Measurements from ENCODE around the gene LRRC47. TPM values are rescaled to one million over a fixed set of nuclear protein-coding genes. Genes with fewer than 3 reads are reported as not detected.

Gene LRRC47
- total RNA-seq, 6 experiments from 2014 or later, result 39.1 to 51.0 (median 45.2) TPM

DNA sequence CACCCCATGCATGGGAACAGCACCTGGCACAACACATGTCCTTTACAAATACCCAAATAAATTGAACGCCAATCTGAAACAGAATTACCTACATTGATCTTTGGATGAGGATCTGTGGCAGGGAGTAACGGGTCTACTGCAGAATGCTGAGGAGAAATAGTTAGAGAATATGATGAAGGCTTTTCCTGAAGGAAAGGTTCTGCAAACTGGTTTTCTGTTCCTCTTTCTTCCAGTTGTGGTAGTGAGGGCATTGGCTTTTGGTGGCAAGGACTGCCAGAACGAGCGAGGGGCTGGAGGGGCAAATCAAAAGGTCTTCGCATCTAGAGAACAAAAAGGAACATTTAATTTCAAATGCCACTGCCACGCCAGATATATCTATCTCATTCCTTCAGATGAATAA lies 40.9 kb upstream of the LRRC47 start:
- Mint-ChIP-seq H3K4me1 (ENCODE audit: low read depth) (peaks cover 5% of the 10 kb centered on the region), H3K4me3 (no peak overlapping the region), H3K9me3 (peaks cover 15% of the 10 kb centered on the region), H3K27me3 (ENCODE audit: insufficient read depth) (no peaks in the 10 kb centered on the region), H3K36me3 (ENCODE audit: low read depth) (peaks cover 70% of the 10 kb centered on the region), H3K27ac (no peak overlapping the region)
- TF ChIP-seq, protein P1, sequence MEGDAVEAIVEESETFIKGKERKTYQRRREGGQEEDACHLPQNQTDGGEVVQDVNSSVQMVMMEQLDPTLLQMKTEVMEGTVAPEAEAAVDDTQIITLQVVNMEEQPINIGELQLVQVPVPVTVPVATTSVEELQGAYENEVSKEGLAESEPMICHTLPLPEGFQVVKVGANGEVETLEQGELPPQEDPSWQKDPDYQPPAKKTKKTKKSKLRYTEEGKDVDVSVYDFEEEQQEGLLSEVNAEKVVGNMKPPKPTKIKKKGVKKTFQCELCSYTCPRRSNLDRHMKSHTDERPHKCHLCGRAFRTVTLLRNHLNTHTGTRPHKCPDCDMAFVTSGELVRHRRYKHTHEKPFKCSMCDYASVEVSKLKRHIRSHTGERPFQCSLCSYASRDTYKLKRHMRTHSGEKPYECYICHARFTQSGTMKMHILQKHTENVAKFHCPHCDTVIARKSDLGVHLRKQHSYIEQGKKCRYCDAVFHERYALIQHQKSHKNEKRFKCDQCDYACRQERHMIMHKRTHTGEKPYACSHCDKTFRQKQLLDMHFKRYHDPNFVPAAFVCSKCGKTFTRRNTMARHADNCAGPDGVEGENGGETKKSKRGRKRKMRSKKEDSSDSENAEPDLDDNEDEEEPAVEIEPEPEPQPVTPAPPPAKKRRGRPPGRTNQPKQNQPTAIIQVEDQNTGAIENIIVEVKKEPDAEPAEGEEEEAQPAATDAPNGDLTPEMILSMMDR (IDR thresholded peaks at IDR 0.05), result no peak
- DNase-seq, result no peak

DNA sequence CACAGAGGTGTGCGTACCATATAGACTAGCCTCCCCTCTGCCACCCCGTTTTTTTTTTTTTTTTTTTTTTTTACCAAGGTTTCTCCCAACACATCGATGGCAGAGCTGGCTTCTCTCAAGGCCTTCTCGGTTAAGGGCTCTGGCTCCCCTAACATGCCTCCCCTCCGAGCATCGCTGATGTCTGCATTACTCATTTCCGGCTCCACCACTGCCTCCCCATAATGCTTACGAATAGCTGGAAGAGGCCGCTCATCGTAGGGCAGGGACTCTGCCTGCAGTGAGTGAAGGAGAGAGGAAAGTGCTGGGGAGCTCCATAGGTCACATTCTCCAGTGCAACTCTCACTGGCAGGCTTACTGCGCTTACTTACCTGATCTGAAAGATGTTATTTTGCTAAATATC lies 40.1 kb upstream of the LRRC47 start:
- no peak overlapping the region for H3K27ac Mint-ChIP-seq
- no peak overlapping the region for H3K4me3 Mint-ChIP-seq
- H3K4me1 Mint-ChIP-seq (ENCODE audit: low read depth), result peaks cover 12% of the 10 kb centered on the region
- TF ChIP-seq, protein P1 (IDR thresholded peaks at IDR 0.05), result no peak
- peaks cover 15% of the 10 kb centered on the region for H3K9me3 Mint-ChIP-seq
- DNase-seq, result no peak
- H3K36me3 Mint-ChIP-seq (ENCODE audit: low read depth), result peaks cover 70% of the 10 kb centered on the region
- H3K27me3 Mint-ChIP-seq (ENCODE audit: insufficient read depth), result no peaks in the 10 kb centered on the region

DNA sequence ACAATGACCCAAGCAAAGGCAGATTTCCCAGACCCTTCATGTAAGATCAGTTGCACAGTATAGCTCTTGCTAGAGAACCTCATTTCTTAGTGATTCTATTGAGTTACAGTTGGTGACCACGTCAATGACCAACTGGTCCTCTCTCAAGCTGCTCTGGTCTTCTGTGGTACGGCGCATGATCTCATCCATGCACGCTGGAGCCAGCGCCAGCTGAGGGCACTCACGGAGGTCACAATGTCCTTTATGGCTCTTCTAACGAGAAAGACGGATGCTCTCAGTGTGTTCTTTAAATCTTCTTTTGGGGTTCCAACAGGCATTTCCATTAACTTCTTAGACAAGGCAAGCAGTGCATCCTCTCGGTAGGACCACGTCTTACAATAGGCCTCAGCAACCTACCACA lies 38.4 kb upstream of the LRRC47 start:
- Mint-ChIP-seq H3K27me3 (ENCODE audit: insufficient read depth) (no peaks in the 10 kb centered on the region), H3K9me3 (peaks cover 15% of the 10 kb centered on the region), H3K36me3 (ENCODE audit: low read depth) (peaks cover 64% of the 10 kb centered on the region), H3K27ac (no peak overlapping the region), H3K4me3 (no peak overlapping the region), H3K4me1 (ENCODE audit: low read depth) (peaks cover 20% of the 10 kb centered on the region)
- TF ChIP-seq, protein P1 (IDR thresholded peaks at IDR 0.05), result no peak
- no peak for DNase-seq

- Mint-ChIP-seq H3K36me3 (ENCODE audit: low read depth) (peaks cover 36% of the 10 kb centered on the region), H3K9me3 (no peaks in the 10 kb centered on the region), H3K4me3 (peak overlapping the region; percentile 23), H3K27ac (peak overlapping the region; percentile 82), H3K27me3 (ENCODE audit: insufficient read depth) (no peaks in the 10 kb centered on the region), H3K4me1 (ENCODE audit: low read depth) (peaks cover 20% of the 10 kb centered on the region)
- DNase-seq, result peak; percentile 89
- TF ChIP-seq, protein P1 (IDR thresholded peaks at IDR 0.05), result no peak
Measured at GRCh38 chr1:3831689-3832088, 35.4 kb upstream of the LRRC47 start.

DNA sequence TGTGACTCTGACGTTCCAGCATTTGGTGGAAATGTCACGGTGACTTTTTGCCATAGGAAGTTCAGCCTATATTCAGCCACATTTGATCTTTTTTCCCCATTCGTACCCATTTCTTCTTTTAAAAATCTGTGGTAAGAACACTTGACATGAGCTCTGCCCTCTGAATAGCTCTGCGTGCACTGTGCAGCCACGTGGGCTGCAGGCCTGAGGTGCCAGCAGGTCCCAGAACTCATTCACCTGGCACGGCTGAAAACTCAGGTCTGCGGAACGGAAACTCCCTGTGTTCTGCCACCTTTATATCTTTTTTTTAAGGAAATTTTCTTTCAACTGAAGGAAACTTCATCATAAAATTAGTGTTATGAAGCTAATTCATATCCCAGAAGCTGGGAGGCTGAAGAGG lies 32.1 kb upstream of the LRRC47 start:
- Mint-ChIP-seq H3K27ac (no peak overlapping the region), H3K36me3 (ENCODE audit: low read depth) (peaks cover 21% of the 10 kb centered on the region), H3K4me1 (ENCODE audit: low read depth) (peaks cover 20% of the 10 kb centered on the region), H3K9me3 (no peaks in the 10 kb centered on the region), H3K27me3 (ENCODE audit: insufficient read depth) (no peaks in the 10 kb centered on the region), H3K4me3 (no peak overlapping the region)
- no peak for DNase-seq
- TF ChIP-seq, protein P1 (IDR thresholded peaks at IDR 0.05), result no peak

DNA sequence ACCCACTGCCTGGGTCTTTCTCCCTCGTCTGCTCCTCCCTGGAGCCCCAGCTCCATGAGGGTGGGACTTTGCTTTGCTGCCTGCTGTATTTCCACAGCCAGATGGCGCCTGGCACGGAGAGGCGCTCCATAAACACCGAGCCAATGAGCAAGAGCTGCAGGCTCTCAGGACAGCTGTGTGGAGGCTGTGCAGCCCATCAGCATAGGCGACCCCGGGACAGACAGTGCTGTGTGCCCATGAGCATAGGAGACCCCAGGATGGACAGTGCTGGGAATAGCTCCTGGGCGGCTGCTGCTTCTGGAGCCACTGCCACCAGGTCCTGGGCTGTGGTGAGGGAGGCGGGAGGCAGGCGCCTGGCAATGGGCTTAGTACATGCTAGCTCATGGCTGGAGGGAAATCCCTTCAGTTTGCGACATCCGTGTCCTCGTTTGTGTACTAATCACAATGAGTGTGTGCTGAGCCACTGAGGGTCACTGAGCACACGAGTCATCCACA lies 31.6 kb upstream of the LRRC47 start:
- Mint-ChIP-seq H3K9me3 (no peaks in the 10 kb centered on the region), H3K4me3 (no peak overlapping the region), H3K27ac (no peak overlapping the region), H3K27me3 (ENCODE audit: insufficient read depth) (no peaks in the 10 kb centered on the region), H3K4me1 (ENCODE audit: low read depth) (peaks cover 20% of the 10 kb centered on the region), H3K36me3 (ENCODE audit: low read depth) (peaks cover 17% of the 10 kb centered on the region)
- DNase-seq, result no peak
- TF ChIP-seq, protein P1 (IDR thresholded peaks at IDR 0.05), result 0 out of 2 replicates have a peak, but pooled peaks have one; percentile 23
